ENCODE data around the gene MYO5A. TPM values are rescaled to one million over a fixed set of nuclear protein-coding genes. Genes with fewer than 3 reads are reported as not detected.

MYO5A gene
- total and polyA plus RNA-seq, 9 of the 15 experiments (the other 6 are each of a cell fraction or from before 2014, with no cell fraction given): 0.03 to 0.82 (median 0.40) TPM

- no peak for TF ChIP-seq RNF219 (CRISPR knock-in tag; IDR thresholded peaks at IDR 0.05)
- TF ChIP-seq ZNF76 (CRISPR knock-in tag; IDR thresholded peaks at IDR 0.05; ENCODE audit: borderline replicate concordance): no peak
- TF ChIP-seq ZNF184 (CRISPR knock-in tag; IDR thresholded peaks at IDR 0.05): no peak
- TF ChIP-seq MLLT1 (IDR thresholded peaks at IDR 0.05): no peak; a peak in 3 of 4 replicates
- no peak for TF ChIP-seq TCF3 (CRISPR knock-in tag; IDR thresholded peaks at IDR 0.05)
- TF ChIP-seq KAT7 (CRISPR knock-in tag; IDR thresholded peaks at IDR 0.05; ENCODE audit: borderline replicate concordance): 0 out of 2 replicates have a peak, but pooled peaks have one; percentile 40
- TF ChIP-seq ETV5 (CRISPR knock-in tag; IDR thresholded peaks at IDR 0.05; ENCODE audit: low read depth): peak; percentile 68; the same call in 1 of the 2 replicates
- TF ChIP-seq STAT5B (CRISPR knock-in tag; IDR thresholded peaks at IDR 0.05): no peak
- no peak for TF ChIP-seq ZKSCAN3 (CRISPR knock-in tag; IDR thresholded peaks at IDR 0.05)
- no peak for TF ChIP-seq ZNF318 (IDR thresholded peaks at IDR 0.05; ENCODE audit: borderline replicate concordance in 1 of 2, low read depth in 1 of 2)
- no peak for TF ChIP-seq PHF21A (IDR thresholded peaks at IDR 0.05; ENCODE audit: borderline replicate concordance, low read depth)
- peak; percentile 94 for TF ChIP-seq ATF7 (IDR thresholded peaks at IDR 0.05)
- no peak for TF ChIP-seq MTF1 (CRISPR knock-in tag; IDR thresholded peaks at IDR 0.05; ENCODE audit: borderline replicate concordance)
- TF ChIP-seq NR2F6 (CRISPR knock-in tag; IDR thresholded peaks at IDR 0.05): 0 out of 2 replicates have a peak, but pooled peaks have one; percentile 24
- TF ChIP-seq ZNF699 (CRISPR knock-in tag; IDR thresholded peaks at IDR 0.05; ENCODE audit: insufficient replicate concordance): no peak
Measured at GRCh38 chr15:52568601-52569585, 40.2 kb upstream of the MYO5A start, which contains the start of gene ARPP19 (continued).

All from K562 (cell line).